Neural cell (in vitro differentiated cells): ENCODE data around the gene LMO4. TPM values are rescaled to one million over a fixed set of nuclear protein-coding genes. Genes with fewer than 3 reads are reported as not detected.

Experiments
- H2AFZ ChIP-seq: fragments of 200-600, 300-800 bp; sonication (generic), shearing (Covaris generic); 2 replicates; pipeline ENCODE4 v1.6.0; 2014; ENCODE audit warnings: low read depth, mild to moderate bottlenecking, antibody characterized with exemption, low read length, moderate library complexity
- H3F3A ChIP-seq: fragments of 200-600 bp; shearing (Covaris generic); 2 replicates; pipeline ENCODE4 v1.6.1; 2016; ENCODE audit warnings: mild to moderate bottlenecking, moderate library complexity, mixed read lengths, antibody characterized with exemption, low read length; ENCODE audit not compliant: insufficient read depth, poor library complexity, severe bottlenecking
- H3K27ac ChIP-seq: fragments of 200-600, 300-800 bp; sonication (generic), shearing (Covaris generic); 2 replicates; pipeline ENCODE4 v1.5.1; 2014; ENCODE audit warnings: mild to moderate bottlenecking, low read length, moderate library complexity
- H3K27me3 ChIP-seq: fragments of 300-800, 200-600 bp; sonication (generic), shearing (Covaris generic); 2 replicates; pipeline ENCODE4 v1.6.0; 2014; ENCODE audit warnings: mild to moderate bottlenecking, low read depth, low read length, moderate library complexity; ENCODE audit not compliant: insufficient read depth
- H3K36me3 ChIP-seq: fragments of 300-800, 200-600 bp; sonication (generic), shearing (Covaris generic); 2 replicates; pipeline ENCODE4 v1.5.1; 2014; ENCODE audit warnings: mild to moderate bottlenecking, antibody characterized with exemption, low read length, moderate library complexity; ENCODE audit not compliant: insufficient read depth
- H3K4me2 ChIP-seq: fragments of 300-800, 200-600 bp; sonication (generic), shearing (Covaris generic); 2 replicates; pipeline ENCODE4 v1.6.0; 2014; ENCODE audit warnings: mild to moderate bottlenecking, low read length
- H3K4me3 ChIP-seq: fragments of 300-800, 200-600 bp; sonication (generic), shearing (Covaris generic); 2 replicates; pipeline ENCODE4 v1.5.1; 2014; ENCODE audit warnings: mild to moderate bottlenecking, low read length, moderate library complexity
- H3K79me2 ChIP-seq: fragments of 200-600 bp; shearing (Covaris generic); replicated peaks from 2 replicates; pipeline ENCODE4 v1.6.0; 2014; ENCODE audit warnings: mild to moderate bottlenecking, low read length, moderate library complexity; ENCODE audit not compliant: insufficient read depth
- H3K9ac ChIP-seq: fragments of 300-800, 200-600 bp; sonication (generic), shearing (Covaris generic); 2 replicates; pipeline ENCODE4 v1.6.1; 2016; ENCODE audit warnings: mild to moderate bottlenecking, low read length, mixed read lengths
- H3K9me2 ChIP-seq: fragments of 200-600 bp; shearing (Covaris generic); 2 replicates; pipeline ENCODE4 v1.6.1; 2016; ENCODE audit warnings: mild to moderate bottlenecking, low read length, mixed read lengths; ENCODE audit not compliant: insufficient read depth
- H3K9me3 ChIP-seq: fragments of 200-600, 300-800 bp; sonication (generic), shearing (Covaris generic); 2 replicates; pipeline ENCODE4 v1.6.1; 2016; ENCODE audit warnings: mild to moderate bottlenecking, mixed run types, low read length, moderate library complexity, mixed read lengths
- H4K20me1 ChIP-seq: fragments of 200-600 bp; shearing (Covaris generic); 2 replicates; pipeline ENCODE4 v1.6.1; 2016; ENCODE audit warnings: mild to moderate bottlenecking, mixed run types; ENCODE audit not compliant: insufficient read depth
- CTCF ChIP-seq: fragments of 450-650 bp; IDR thresholded peaks from 2 replicates; pipeline ENCODE4 v1.5.1; 2014; ENCODE audit warnings: antibody characterized with exemption, mild to moderate bottlenecking, moderate library complexity; ENCODE audit not compliant: poor library complexity, severe bottlenecking
- EP300 ChIP-seq: fragments of 450-650 bp; conservative IDR thresholded peaks from 2 replicates; pipeline ENCODE4 v1.6.1; 2014; ENCODE audit warnings: antibody characterized with exemption, mild to moderate bottlenecking, moderate library complexity; ENCODE audit not compliant: poor library complexity, severe bottlenecking
- EZH2 ChIP-seq: fragments of 200-600, 300-800 bp; shearing (Covaris generic), sonication (generic); IDR thresholded peaks from 2 replicates; pipeline ENCODE4 v1.6.1; 2014; ENCODE audit warnings: antibody characterized with exemption, low read length, borderline replicate concordance, mild to moderate bottlenecking; ENCODE audit not compliant: insufficient read depth, poor library complexity, severe bottlenecking
- MXI1 ChIP-seq: fragments of 450-650 bp; conservative IDR thresholded peaks from 2 replicates; pipeline ENCODE4 v1.6.1; 2014; ENCODE audit warnings: antibody characterized with exemption, mild to moderate bottlenecking; ENCODE audit not compliant: poor library complexity, severe bottlenecking
- POLR2AphosphoS5 ChIP-seq: IDR thresholded peaks from 2 replicates; pipeline ENCODE4 v1.6.1; 2012
- RAD21 ChIP-seq: fragments of 450-650 bp; conservative IDR thresholded peaks from 2 replicates; pipeline ENCODE4 v1.6.1; 2014; ENCODE audit warnings: antibody characterized with exemption, mild to moderate bottlenecking, moderate library complexity
- REST ChIP-seq: IDR thresholded peaks from 2 replicates; pipeline ENCODE4 v1.6.1; 2012; ENCODE audit warnings: borderline replicate concordance
- SMC3 ChIP-seq: fragments of 450-650 bp; conservative IDR thresholded peaks from 2 replicates; pipeline ENCODE4 v1.6.1; 2014; ENCODE audit warnings: antibody characterized with exemption, mild to moderate bottlenecking, moderate library complexity; ENCODE audit not compliant: poor library complexity
- TAF1 ChIP-seq: IDR thresholded peaks from 2 replicates; pipeline ENCODE4 v1.6.1; 2012; ENCODE audit warnings: low read depth
- polyA plus RNA-seq: library from polyadenylated mRNA; depleted of rRNA; stranded (reverse); fragments of >200 nt; gene quantifications from 2 replicates; pipeline ENCODE4 v1.2.3, GENCODE V29; 2014

Gene LMO4
- polyA plus RNA-seq, 1 donor from 2014 or later, result 147 TPM

GRCh38 chr1:87379306-87379705, 50.6 kb downstream of the LMO4 start:
- Histone ChIP-seq H3K36me3 (no peaks in the 10 kb centered on the region), H3K79me2 (no peaks in the 10 kb centered on the region), H3K27ac (no peak overlapping the region), H3K9me3 (no peaks in the 10 kb centered on the region), H2AFZ (no peak overlapping the region), H4K20me1 (no peaks in the 10 kb centered on the region), H3K9ac (no peak overlapping the region), H3K4me2 (no peak overlapping the region), H3K27me3 (no peaks in the 10 kb centered on the region), H3K4me3 (no peak overlapping the region), H3K9me2 (no peaks in the 10 kb centered on the region), H3F3A (no peaks in the 10 kb centered on the region)
- no peak for TF ChIP-seq POLR2AphosphoS5
- TF ChIP-seq REST, result no peak
- no peak for TF ChIP-seq TAF1
- no peak for TF ChIP-seq EZH2
- TF ChIP-seq EP300, result no peak
- TF ChIP-seq SMC3, result no peak
- no peak for TF ChIP-seq CTCF
- no peak for TF ChIP-seq RAD21
- no peak for TF ChIP-seq MXI1

DNA sequence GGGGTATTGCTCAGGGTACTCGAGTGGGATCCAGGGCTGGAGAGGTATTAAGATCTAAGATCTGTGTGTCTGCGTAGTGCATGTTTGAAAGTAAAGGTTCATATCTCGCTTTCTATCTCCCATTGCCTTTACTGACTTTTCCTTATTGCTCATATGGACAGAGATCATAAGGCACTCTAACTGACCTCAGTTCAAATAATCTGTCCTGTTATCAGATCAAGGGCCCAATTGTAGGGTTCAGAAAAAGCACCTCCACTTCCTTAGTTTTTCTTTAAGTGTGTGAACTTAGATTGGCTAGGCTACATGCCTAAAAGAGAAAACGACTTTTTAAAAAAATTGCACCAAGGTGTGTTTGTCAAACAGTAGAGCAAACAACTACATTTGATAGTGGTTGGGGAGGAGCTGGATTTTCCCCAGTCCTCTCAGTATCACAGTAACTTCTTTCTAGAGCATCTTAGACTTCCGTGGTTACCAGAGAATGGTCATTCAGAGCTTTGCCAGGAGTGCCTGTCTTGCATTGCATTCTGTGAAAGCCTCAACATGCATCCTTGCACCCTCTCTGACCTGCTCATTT, 57.6 kb downstream of the LMO4 start:
- H3F3A ChIP-seq, result no peaks in the 10 kb centered on the region
- H3K27me3 ChIP-seq, result no peaks in the 10 kb centered on the region
- TF ChIP-seq RAD21 (no peak), EP300 (no peak), TAF1 (no peak), REST (no peak), POLR2AphosphoS5 (no peak), SMC3 (no peak), CTCF (no peak), EZH2 (no peak), MXI1 (no peak)
- H3K4me2 ChIP-seq, result no peak overlapping the region
- no peaks in the 10 kb centered on the region for H3K36me3 ChIP-seq
- no peak overlapping the region for H2AFZ ChIP-seq
- no peaks in the 10 kb centered on the region for H3K79me2 ChIP-seq
- H4K20me1 ChIP-seq, result no peaks in the 10 kb centered on the region
- no peak overlapping the region for H3K27ac ChIP-seq
- no peak overlapping the region for H3K9ac ChIP-seq
- no peaks in the 10 kb centered on the region for H3K9me2 ChIP-seq
- no peak overlapping the region for H3K4me3 ChIP-seq
- H3K9me3 ChIP-seq, result no peaks in the 10 kb centered on the region
